Measurements from ENCODE around the gene TRIM6.
"Not testable (repeated sequence)": the region's sequence is repeated elsewhere in the genome, so short reads cannot be mapped to it uniquely, and the experiment has no call there.

Gene TRIM6

GRCh38 chr11:5596607-5597201, at the start of gene TRIM6:
Gene TRIM6 (plus strand): TSS chr11:5596637. CDS start chr11:5596898, 261 bp downstream.
- peak; percentile 9 for DNase-seq

- DNase-seq = no peak
Measured at GRCh38 chr11:5547982-5548381, 48.5 kb upstream of the TRIM6 start.

- DNase-seq = no peak
Measured at GRCh38 chr11:5548440-5548839, 48.0 kb upstream of the TRIM6 start, which contains the start of gene OR52H1. Gene OR52H1 (minus strand): TSS chr11:5548540. CDS start chr11:5545505, 3,035 bp downstream.

- no peak for DNase-seq
Measured at GRCh38 chr11:5550440-5551095, 45.9 kb upstream of the TRIM6 start.

GRCh38 chr11:5553343-5553742, 43.1 kb upstream of the TRIM6 start:
- no peak for DNase-seq

GRCh38 chr11:5556596-5557188, 39.7 kb upstream of the TRIM6 start:
- no peak for DNase-seq

GRCh38 chr11:5557751-5558150, 38.7 kb upstream of the TRIM6 start:
- no peak for DNase-seq

- no peak for DNase-seq
Measured at GRCh38 chr11:5564259-5565019, 32.0 kb upstream of the TRIM6 start.

- no peak for DNase-seq
Measured at GRCh38 chr11:5574654-5575053, 21.8 kb upstream of the TRIM6 start.

GRCh38 chr11:5575152-5575551, 21.3 kb upstream of the TRIM6 start:
- DNase-seq = no peak

GRCh38 chr11:5577101-5577500, 19.3 kb upstream of the TRIM6 start:
- DNase-seq = no peak

GRCh38 chr11:5580577-5580976, 15.9 kb upstream of the TRIM6 start, which contains the start of gene OR52B6:
Gene OR52B6 (plus strand): TSS chr11:5580877. CDS start chr11:5580877, 0 bp downstream.
- no peak for DNase-seq

GRCh38 chr11:5581014-5581413, 15.4 kb upstream of the TRIM6 start:
- no peak for DNase-seq

- not testable (repeated sequence) for DNase-seq
Measured at GRCh38 chr11:5584458-5584857, 12.0 kb upstream of the TRIM6 start.

GRCh38 chr11:5589906-5590305, 6.5 kb upstream of the TRIM6 start:
- not testable (repeated sequence) for DNase-seq

- DNase-seq = no peak
Measured at GRCh38 chr11:5591613-5592012, 4.8 kb upstream of the TRIM6 start.

- no peak for DNase-seq
Measured at GRCh38 chr11:5592615-5593014, 3.8 kb upstream of the TRIM6 start.

GRCh38 chr11:5593146-5593545, 3.3 kb upstream of the TRIM6 start:
- no peak for DNase-seq

GRCh38 chr11:5597953-5598352, 1.5 kb downstream of the TRIM6 start:
- no peak for DNase-seq

GRCh38 chr11:5600374-5600851, 4.0 kb downstream of the TRIM6 start:
- peak; percentile 46 for DNase-seq

GRCh38 chr11:5602791-5603190, 6.4 kb downstream of the TRIM6 start:
- not testable (repeated sequence) for DNase-seq

- no peak for DNase-seq
Measured at GRCh38 chr11:5603326-5603725, 6.9 kb downstream of the TRIM6 start.

GRCh38 chr11:5604896-5605295, 8.5 kb downstream of the TRIM6 start:
- no peak for DNase-seq

Data from NCI-H146 (cell line).